ENCODE data around the gene COL3A1. TPM values are rescaled to one million over a fixed set of nuclear protein-coding genes. Genes with fewer than 3 reads are reported as not detected.

The COL3A1 gene
- polyA plus RNA-seq, 3 donors = not detected

DNA sequence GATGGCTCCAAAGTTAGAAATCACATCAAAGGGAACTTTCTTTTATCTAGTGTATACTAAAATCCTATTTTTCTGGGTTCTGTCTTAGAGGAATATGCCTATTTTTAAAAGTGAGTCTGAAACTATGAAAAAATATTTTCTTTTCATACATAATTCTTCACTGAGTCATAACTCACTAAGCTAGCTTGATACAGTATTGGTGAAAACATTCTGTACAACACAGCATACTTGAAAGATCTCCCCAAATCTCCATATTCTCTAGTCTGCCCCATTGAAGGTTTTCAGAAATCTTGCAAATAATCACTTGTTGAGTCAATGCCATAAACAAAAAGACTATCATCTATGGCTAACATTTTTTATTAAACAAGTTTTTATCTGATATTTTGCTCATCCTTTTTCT, 44.5 kb downstream of the COL3A1 start:
- no peaks in the 10 kb centered on the region for H4K20me1 ChIP-seq (ENCODE audit: insufficient read depth, low read length)
- H3K4me3 ChIP-seq (replicated peaks in 1 of 3; ENCODE audit: low read depth in 2 of 3, low read length in 3 of 3) = no peak overlapping the region
- Mint-ChIP-seq H3K4me1 (no peaks in the 10 kb centered on the region), H3K27ac (no peak overlapping the region), H3K9me3 (peaks cover 0 to 5% (median 2%) of the 10 kb centered on the region in 7 donors), H3K4me3 (no peak overlapping the region), H3K27me3 (ENCODE audit: low read depth in 3 of 3) (no peaks in the 10 kb centered on the region), H3K36me3 (no peaks in the 10 kb centered on the region)
- no peak overlapping the region for H3K27ac ChIP-seq (ENCODE audit: low read depth in 1 of 2, low read length in 2 of 2)
- no peak for DNase-seq
- H2AFZ ChIP-seq (ENCODE audit: insufficient read depth, low read depth, low read length, poor library complexity, severe bottlenecking) = no peak overlapping the region
- TF ChIP-seq, protein P1, sequence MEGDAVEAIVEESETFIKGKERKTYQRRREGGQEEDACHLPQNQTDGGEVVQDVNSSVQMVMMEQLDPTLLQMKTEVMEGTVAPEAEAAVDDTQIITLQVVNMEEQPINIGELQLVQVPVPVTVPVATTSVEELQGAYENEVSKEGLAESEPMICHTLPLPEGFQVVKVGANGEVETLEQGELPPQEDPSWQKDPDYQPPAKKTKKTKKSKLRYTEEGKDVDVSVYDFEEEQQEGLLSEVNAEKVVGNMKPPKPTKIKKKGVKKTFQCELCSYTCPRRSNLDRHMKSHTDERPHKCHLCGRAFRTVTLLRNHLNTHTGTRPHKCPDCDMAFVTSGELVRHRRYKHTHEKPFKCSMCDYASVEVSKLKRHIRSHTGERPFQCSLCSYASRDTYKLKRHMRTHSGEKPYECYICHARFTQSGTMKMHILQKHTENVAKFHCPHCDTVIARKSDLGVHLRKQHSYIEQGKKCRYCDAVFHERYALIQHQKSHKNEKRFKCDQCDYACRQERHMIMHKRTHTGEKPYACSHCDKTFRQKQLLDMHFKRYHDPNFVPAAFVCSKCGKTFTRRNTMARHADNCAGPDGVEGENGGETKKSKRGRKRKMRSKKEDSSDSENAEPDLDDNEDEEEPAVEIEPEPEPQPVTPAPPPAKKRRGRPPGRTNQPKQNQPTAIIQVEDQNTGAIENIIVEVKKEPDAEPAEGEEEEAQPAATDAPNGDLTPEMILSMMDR (IDR thresholded peaks at IDR 0.05) = no peak
- no peak overlapping the region for H3K4me2 ChIP-seq (replicated peaks; ENCODE audit: extremely low read depth, low read length, poor library complexity, severe bottlenecking)
- no peaks in the 10 kb centered on the region for H3K4me1 ChIP-seq (ENCODE audit: control insufficient read depth in 1 of 2, insufficient read depth in 2 of 2, low read length in 2 of 2)
- H3K9ac ChIP-seq (ENCODE audit: insufficient read depth, low read length, poor library complexity, severe bottlenecking) = no peak overlapping the region
- H3K36me3 ChIP-seq (replicated peaks in 1 of 2; ENCODE audit: control insufficient read depth in 1 of 2, insufficient read depth in 2 of 2, low read length in 2 of 2) = no peaks in the 10 kb centered on the region
- H3K79me2 ChIP-seq (ENCODE audit: insufficient read depth, low read length) = no peaks in the 10 kb centered on the region
- intact Hi-C loops (cut with micrococcal nuclease) = no loop called here
- H3K27me3 ChIP-seq (ENCODE audit: control insufficient read depth in 2 of 2, insufficient read depth in 2 of 2, low read length in 2 of 2) = no peaks in the 10 kb centered on the region
- H3K9me3 ChIP-seq (replicated peaks in 1 of 2; ENCODE audit: control insufficient read depth in 1 of 2, insufficient read depth in 1 of 2, low read length in 2 of 2) = peaks cover 4 to 12% of the 10 kb centered on the region in 2 donors

DNA sequence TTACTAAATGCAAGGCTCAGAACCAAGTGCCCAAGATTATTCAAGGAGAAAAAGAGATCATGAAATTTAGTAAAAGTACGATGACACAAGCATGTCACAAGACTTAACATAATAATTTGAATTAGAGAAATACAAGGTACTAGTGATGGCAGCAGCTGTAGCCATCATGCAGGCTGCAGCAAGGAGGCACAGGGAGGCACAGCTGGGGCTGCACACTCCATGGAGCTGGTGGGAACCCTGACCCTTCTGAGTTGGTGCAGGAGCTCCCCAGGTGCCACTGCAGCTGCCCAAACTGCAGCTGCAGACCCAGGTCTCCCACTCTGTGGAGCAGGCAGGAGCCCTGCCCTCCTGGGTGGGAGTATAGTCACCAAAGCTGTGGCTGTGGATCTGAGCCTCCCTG, 46.0 kb downstream of the COL3A1 start:
- Histone ChIP-seq H4K20me1 (ENCODE audit: insufficient read depth, low read length) (no peaks in the 10 kb centered on the region), H3K4me2 (replicated peaks; ENCODE audit: extremely low read depth, low read length, poor library complexity, severe bottlenecking) (no peak overlapping the region), H3K4me1 (ENCODE audit: control insufficient read depth in 1 of 2, insufficient read depth in 2 of 2, low read length in 2 of 2) (no peaks in the 10 kb centered on the region), H3K9ac (ENCODE audit: insufficient read depth, low read length, poor library complexity, severe bottlenecking) (no peak overlapping the region), H3K36me3 (replicated peaks in 1 of 2; ENCODE audit: control insufficient read depth in 1 of 2, insufficient read depth in 2 of 2, low read length in 2 of 2) (no peaks in the 10 kb centered on the region), H3K27me3 (ENCODE audit: control insufficient read depth in 2 of 2, insufficient read depth in 2 of 2, low read length in 2 of 2) (no peaks in the 10 kb centered on the region), H2AFZ (ENCODE audit: insufficient read depth, low read depth, low read length, poor library complexity, severe bottlenecking) (no peak overlapping the region), H3K79me2 (ENCODE audit: insufficient read depth, low read length) (no peaks in the 10 kb centered on the region), H3K9me3 (replicated peaks in 1 of 2; ENCODE audit: control insufficient read depth in 1 of 2, insufficient read depth in 1 of 2, low read length in 2 of 2) (peaks cover 4 to 12% of the 10 kb centered on the region in 2 donors), H3K4me3 (replicated peaks in 1 of 3; ENCODE audit: low read depth in 2 of 3, low read length in 3 of 3) (no peak overlapping the region), H3K27ac (ENCODE audit: low read depth in 1 of 2, low read length in 2 of 2) (no peak overlapping the region)
- TF ChIP-seq, protein P1 (IDR thresholded peaks at IDR 0.05) = no peak
- Mint-ChIP-seq H3K9me3 (peaks cover 0 to 6% (median 2%) of the 10 kb centered on the region in 7 donors), H3K4me1 (no peaks in the 10 kb centered on the region), H3K4me3 (no peak overlapping the region), H3K36me3 (no peaks in the 10 kb centered on the region), H3K27me3 (ENCODE audit: low read depth in 3 of 3) (no peaks in the 10 kb centered on the region), H3K27ac (no peak overlapping the region)
- intact Hi-C loops (cut with micrococcal nuclease) = no loop called here
- DNase-seq = no peak
- WGBS (ENCODE audit: insufficient coverage) = no CpG with 5 or more reads among the region's 1 CpG

All from CD14-positive monocyte (primary cell).